Esophagus squamous epithelium (tissue), 4 donors: Measurements from ENCODE around the gene GPR27.

Experiments
- CTCF ChIP-seq, 6 experiments: fragments of 450-650 bp in 4 of 6; fragments of 200-600 bp in 2 of 6; sonication (generic) in 2 of 6; IDR thresholded peaks; one replicate each; pipeline ENCODE4 v1.5.1; 2016 to 2019; ENCODE audit warnings: antibody characterized with exemption in 6 of 6, mild to moderate bottlenecking in 4 of 6, moderate library complexity in 4 of 6
- POLR2A ChIP-seq, 4 donors: fragments of 450-650 bp; IDR thresholded peaks; one replicate each; pipeline ENCODE4 v1.6.1; 2017; ENCODE audit warnings: antibody characterized with exemption in 4 of 4, mild to moderate bottlenecking in 4 of 4, moderate library complexity in 3 of 4

GRCh38 chr3:71786551-71786950 lies 32.9 kb downstream of the GPR27 start:
- TF ChIP-seq POLR2A (IDR thresholded peaks at IDR 0.05): no peak
- TF ChIP-seq CTCF (IDR thresholded peaks at IDR 0.05): no peak
